K562 (cell line): ENCODE data around the gene RAD51AP2. TPM values are rescaled to one million over a fixed set of nuclear protein-coding genes. Genes with fewer than 3 reads are reported as not detected.

Source experiments
- ATAC-seq: fragments of 200-7000 bp; cut with Tn5 transposase; 3 replicates; pipeline ENCODE4 v1.9.1; 2020; ENCODE audit warnings: moderate library complexity
- BruUV-seq: library from RNA; stranded (reverse); fragments of 400-500 nt; replicated peaks from 2 replicates; lab custom pipeline; 2021; lab: Mats Ljungman, UMichigan
- CTCF ChIA-PET: fragments of 300-600 bp; formaldehyde crosslinking; extraction: SDS; loops from one replicate; lab custom pipeline; 2021; ENCODE audit warnings: low intra/inter-chr PET ratio; lab: Yijun Ruan, JAX
- POLR2A ChIA-PET: fragments of 300-600, 350-650 bp; sonication (Branson Sonifier 250); formaldehyde crosslinking; extraction: SDS; loops from one replicate; lab custom pipeline; 2021; ENCODE audit warnings: antibody characterized with exemption, inconsistent platforms; lab: Yijun Ruan, JAX
- DNase-seq, 4 experiments: peaks; one replicate each; pipeline versions ENCODE4 v3.0.0 to v3.0.0-alpha.2; 2011 to 2018; ENCODE audit warnings: low spot score in 3 of 4, mixed read lengths in 3 of 4; ENCODE audit errors: extremely low read depth in 1 of 4
- FAIRE-seq: peaks from 2 replicates; lab custom pipeline; 2011; peaks lifted over from hg19 to GRCh38; lab: Jason Lieb, UNC
- H2AFZ ChIP-seq: 2 replicates; pipeline ENCODE4 v1.6.0; 2011; ENCODE audit warnings: low read depth, low read length, control low read depth, inconsistent platforms
- H3K27ac ChIP-seq: fragments of 200-600 bp; 3 replicates; pipeline ENCODE4 v1.8.0; 2011; ENCODE audit warnings: low read depth, mild to moderate bottlenecking, control low read depth, inconsistent platforms, low read length, moderate library complexity, mixed read lengths; ENCODE audit errors: extremely low read depth
- H3K27me3 ChIP-seq, 2 experiments: fragments of 300-600 bp in 1 of 2; 2 replicates in 1 of 2; 3 replicates in 1 of 2; pipeline versions ENCODE4 v1.6.0 to v1.8.0; 2011; ENCODE audit warnings: inconsistent platforms in 2 of 2, low read length in 2 of 2, mild to moderate bottlenecking in 1 of 2, mixed read lengths in 1 of 2, moderate library complexity in 1 of 2; ENCODE audit not compliant: control insufficient read depth in 2 of 2, insufficient read depth in 2 of 2
- H3K36me3 ChIP-seq: fragments of 300-600 bp; 3 replicates; pipeline ENCODE4 v1.8.0; 2011; ENCODE audit warnings: mild to moderate bottlenecking, low read length, inconsistent platforms; ENCODE audit not compliant: control insufficient read depth, insufficient read depth
- H3K4me1 ChIP-seq, 2 experiments: fragments of 200-600 bp in 1 of 2; replicated peaks in 1 of 2; 2 replicates in 1 of 2; 3 replicates in 1 of 2; pipeline versions ENCODE4 v1.5.1 to v1.8.0; 2011; ENCODE audit warnings: inconsistent platforms in 2 of 2, low read length in 2 of 2, mild to moderate bottlenecking in 1 of 2, mixed read lengths in 1 of 2, moderate library complexity in 1 of 2; ENCODE audit not compliant: control insufficient read depth in 2 of 2, insufficient read depth in 2 of 2
- H3K4me2 ChIP-seq: 2 replicates; pipeline ENCODE4 v1.6.1; 2011; ENCODE audit warnings: low read length, control low read depth, inconsistent platforms, mixed read lengths; ENCODE audit not compliant: insufficient read depth
- H3K4me3 ChIP-seq: fragments of 200-600 bp; sonication (generic), shearing (Covaris generic); 2 replicates; pipeline ENCODE4 v1.5.1; 2016; ENCODE audit warnings: control low read depth, inconsistent platforms
- H3K79me2 ChIP-seq: fragments of 200-600 bp; 3 replicates; pipeline ENCODE4 v1.8.0; 2011; ENCODE audit warnings: low read length, inconsistent platforms; ENCODE audit not compliant: control insufficient read depth, insufficient read depth
- H3K9ac ChIP-seq, 2 experiments: 2 replicates each; pipeline versions ENCODE4 v1.6.0 to v1.6.1; 2011; ENCODE audit warnings: low read depth in 2 of 2, low read length in 2 of 2, control low read depth in 1 of 2, inconsistent platforms in 1 of 2, mild to moderate bottlenecking in 1 of 2, mixed read lengths in 1 of 2; ENCODE audit not compliant: insufficient read depth in 1 of 2
- H3K9me1 ChIP-seq: one replicate; pipeline ENCODE4 v1.6.0; 2011; ENCODE audit warnings: inconsistent platforms, mild to moderate bottlenecking, low read length, moderate library complexity; ENCODE audit not compliant: control insufficient read depth, insufficient read depth
- H3K9me3 ChIP-seq: replicated peaks from 2 replicates; pipeline ENCODE4 v1.5.1; 2011; ENCODE audit warnings: low read depth, low read length, inconsistent platforms; ENCODE audit not compliant: control insufficient read depth, insufficient read depth
- H4K20me1 ChIP-seq: replicated peaks from 2 replicates; pipeline ENCODE4 v1.6.1; 2011; ENCODE audit warnings: low read length, inconsistent platforms, mixed read lengths; ENCODE audit not compliant: control insufficient read depth, insufficient read depth
- CHD7 ChIP-seq: fragments of 200-600 bp; sonication (generic); IDR thresholded peaks from one replicate; pipeline ENCODE4 v1.6.1; 2012; ENCODE audit warnings: mild to moderate bottlenecking, low read depth, low read length, inconsistent platforms
- MIER1 ChIP-seq: fragments of 450-650 bp; IDR thresholded peaks from 2 replicates; pipeline ENCODE4 v1.6.1; 2016; ENCODE audit warnings: antibody characterized with exemption, mild to moderate bottlenecking, low read depth
- NFIX ChIP-seq: fragments of 250-450 bp; sonication (Bioruptor Pico); IDR thresholded peaks from 2 replicates; pipeline ENCODE4 v1.4.0; 2020; ENCODE audit warnings: low read depth, mild to moderate bottlenecking, moderate library complexity
- POLR2AphosphoS5 ChIP-seq: IDR thresholded peaks from 2 replicates; pipeline ENCODE4 v1.6.1; 2011; ENCODE audit warnings: mild to moderate bottlenecking, low read depth, low read length, moderate library complexity; ENCODE audit not compliant: control insufficient read depth, insufficient read depth
- WGBS: fragments of 100-300 bp; shearing (Covaris generic); methylation state at CpG from one replicate; pipeline ENCODE4 v1.1.6; 2016; ENCODE audit warnings: low coverage, mixed read lengths; ENCODE audit not compliant: insufficient coverage; ENCODE audit errors: missing lambda C conversion rate; 5-methylcytosine and 5-hydroxymethylcytosine counted together
- in situ Hi-C: fragments of 300-500 bp; cut with MboI; formaldehyde crosslinking; loops from 4 replicates; pipeline ENCODE4 v1.15.0; 2018; ENCODE audit warnings: inconsistent platforms, mixed read lengths
- intact Hi-C: fragments of 100-400 bp; cut with micrococcal nuclease; formaldehyde crosslinking; loops from 2 replicates; pipeline ENCODE4 v1.14.2; 2022
- polyA plus RNA-seq, 8 experiments: library from polyadenylated mRNA; depleted of rRNA in 4 of 8; stranded (reverse) in 5 of 8; unstranded in 3 of 8; fragments of >200 nt; fragmentation: Nextera tagmentation in 2 of 8; fragmentation: Illumina TruSeq in 1 of 8; extraction: Ambion mirVana in 2 of 8; extraction: Trizol in 1 of 8; gene quantifications; 2 replicates each; pipeline versions ENCODE4 v1.2.1 to v1.2.3, GENCODE V29; 2011 to 2014; ENCODE audit warnings: inconsistent platforms in 1 of 8, missing spikeins in 1 of 8
- total RNA-seq, 7 experiments: library from RNA; depleted of rRNA in 6 of 7; stranded (reverse); fragments of >200 nt in 6 of 7; fragmentation: Illumina TruSeq in 2 of 7; extraction: Trizol in 2 of 7; gene quantifications; 2 replicates each; pipeline versions ENCODE4 v1.2.1 to v1.2.3, GENCODE V29; 2011 to 2021; ENCODE audit warnings: low replicate concordance in 1 of 7
- TF ChIP-seq, protein P1 (sequence below): fragments of 450-650 bp; IDR thresholded peaks from 2 replicates; pipeline ENCODE4 v1.6.1; 2016; ENCODE audit warnings: low read depth, mild to moderate bottlenecking, moderate library complexity

RAD51AP2 gene
- total and polyA plus RNA-seq, 9 of the 15 experiments (the other 6 are each of a cell fraction or from before 2014, with no cell fraction given): 0.01 to 0.04 (median 0.04) TPM; not detected in 6

DNA sequence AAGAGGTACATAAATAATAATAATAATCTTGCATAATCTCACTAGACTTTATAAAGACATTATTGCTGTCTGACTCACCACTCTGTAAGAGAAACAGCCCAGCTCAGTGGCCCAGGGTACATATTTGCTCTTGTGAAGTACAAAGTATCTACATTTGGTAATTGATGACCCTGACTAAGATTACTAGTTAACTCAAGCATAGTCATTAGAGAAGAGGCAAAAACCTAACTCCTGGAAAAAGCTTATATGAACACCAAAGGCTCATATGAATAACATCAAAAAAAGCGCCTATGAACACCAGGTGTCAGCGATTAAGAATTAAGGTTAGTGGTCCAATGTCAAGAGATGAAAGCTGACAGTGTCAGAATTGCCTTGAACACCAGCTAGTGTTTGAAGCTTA is 38.4 kb downstream of the RAD51AP2 start:
- in situ Hi-C loops: loop anchor here (10.0 kb wide), 1 partner anchor 195 kb away; no protein-coding TSS in a partner anchor
- H3K4me3 ChIP-seq: no peak overlapping the region
- POLR2A ChIA-PET: no interaction called here

More for the DNA sequence above, 38.4 kb downstream of the RAD51AP2 start:
- TF ChIP-seq, protein P1, sequence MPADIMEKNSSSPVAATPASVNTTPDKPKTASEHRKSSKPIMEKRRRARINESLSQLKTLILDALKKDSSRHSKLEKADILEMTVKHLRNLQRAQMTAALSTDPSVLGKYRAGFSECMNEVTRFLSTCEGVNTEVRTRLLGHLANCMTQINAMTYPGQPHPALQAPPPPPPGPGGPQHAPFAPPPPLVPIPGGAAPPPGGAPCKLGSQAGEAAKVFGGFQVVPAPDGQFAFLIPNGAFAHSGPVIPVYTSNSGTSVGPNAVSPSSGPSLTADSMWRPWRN: no peak
- TF ChIP-seq MIER1: no peak
- no peak for TF ChIP-seq POLR2AphosphoS5
- TF ChIP-seq NFIX (CRISPR knock-in tag): no peak
- TF ChIP-seq CHD7: no peak
- TF ChIP-seq, all 486 proteins: peak for 0
- Histone ChIP-seq H3K36me3 (no peaks in the 10 kb centered on the region), H3K9me1 (no peaks in the 10 kb centered on the region), H3K4me1 (no peaks in the 10 kb centered on the region), H3K27ac (no peak overlapping the region), H4K20me1 (no peaks in the 10 kb centered on the region), H2AFZ (no peak overlapping the region), H3K9ac (no peak overlapping the region), H3K27me3 (no peaks in the 10 kb centered on the region), H3K9me3 (no peaks in the 10 kb centered on the region), H3K79me2 (no peaks in the 10 kb centered on the region), H3K4me2 (no peak overlapping the region)
- no TSS peak for BruUV-seq
- ATAC-seq: no peak
- no peak for FAIRE-seq
- 0% methylated on average over 2 of the region's 2 CpGs for WGBS
- CTCF ChIA-PET: no interaction called here
- intact Hi-C loops: no loop called here
- DNase-seq: no peak
